Hematopoietic multipotent progenitor cell treated with erythropoietin and hydrocortisone succinate and interleukin-3 and kit ligand, for 17 days (in vitro differentiated cells): Measurements from ENCODE around the gene MCRIP1.

Experiments used
- DNase-seq: peaks from one replicate; pipeline ENCODE4 v3.0.0-alpha.2; 2015; ENCODE audit warnings: low spot score

MCRIP1 gene

GRCh38 chr17:81833160-81833920, at the start of gene MCRIP1:
Gene MCRIP1, minus strand, starts transcription at chr17:81833291. Its CDS starts 8,785 bp downstream, at chr17:81824506.
- DNase-seq = peak; percentile 95

- no peak for DNase-seq
Measured at GRCh38 chr17:81879121-81879520, 46.0 kb upstream of the MCRIP1 start.

GRCh38 chr17:81878294-81878693, 45.2 kb upstream of the MCRIP1 start:
- no peak for DNase-seq

GRCh38 chr17:81877569-81877968, 44.5 kb upstream of the MCRIP1 start:
- no peak for DNase-seq

- peak; percentile 95 for DNase-seq
Measured at GRCh38 chr17:81871387-81872230, 38.5 kb upstream of the MCRIP1 start.

GRCh38 chr17:81870981-81871386, 37.9 kb upstream of the MCRIP1 start, which contains the start of gene ARHGDIA:
Gene ARHGDIA, minus strand, starts transcription at chr17:81871337. Its CDS starts 1,407 bp downstream, at chr17:81869930.
- no peak for DNase-seq

- DNase-seq = peak; percentile 58
Measured at GRCh38 chr17:81870131-81870980, 37.3 kb upstream of the MCRIP1 start.

- DNase-seq = peak; percentile 52
Measured at GRCh38 chr17:81869221-81870130, 36.4 kb upstream of the MCRIP1 start.

- no peak for DNase-seq
Measured at GRCh38 chr17:81868674-81869220, 35.7 kb upstream of the MCRIP1 start.

- no peak for DNase-seq
Measured at GRCh38 chr17:81867991-81868673, 35.0 kb upstream of the MCRIP1 start.

- no peak for DNase-seq
Measured at GRCh38 chr17:81867170-81867990, 34.3 kb upstream of the MCRIP1 start.

- DNase-seq = no peak
Measured at GRCh38 chr17:81866440-81867169, 33.5 kb upstream of the MCRIP1 start.

- no peak for DNase-seq
Measured at GRCh38 chr17:81865733-81866439, 32.8 kb upstream of the MCRIP1 start.

GRCh38 chr17:81865358-81865732, 32.3 kb upstream of the MCRIP1 start:
- DNase-seq = no peak

GRCh38 chr17:81863833-81864768, 31.0 kb upstream of the MCRIP1 start:
- no peak for DNase-seq

- DNase-seq = no peak
Measured at GRCh38 chr17:81863123-81863675, 30.1 kb upstream of the MCRIP1 start.
